Astrocyte (in vitro differentiated cells and primary cell): ENCODE measurements around the gene ZNF582.

ENCODE experiments used
- CTCF ChIP-seq: IDR thresholded peaks from 2 replicates; pipeline ENCODE4 v1.5.1; 2011; ENCODE audit warnings: low read depth, mild to moderate bottlenecking, inconsistent platforms, low read length, moderate library complexity; ENCODE audit not compliant: insufficient read depth
- EZH2 ChIP-seq: IDR thresholded peaks from 2 replicates; pipeline ENCODE4 v1.6.1; 2012; ENCODE audit warnings: mild to moderate bottlenecking, low read length, inconsistent platforms; ENCODE audit not compliant: insufficient read depth

GRCh38 chr19:56441206-56441792, 48.0 kb upstream of the ZNF582 start:
- TF ChIP-seq CTCF (no peak), EZH2 (no peak)
